Mucosa of descending colon (tissue), 3 donors: ENCODE measurements around the gene MYCN. TPM values are rescaled to one million over a fixed set of nuclear protein-coding genes. Genes with fewer than 3 reads are reported as not detected.
"Not testable (repeated sequence)": the region's sequence is repeated elsewhere in the genome, so short reads cannot be mapped to it uniquely, and the experiment has no call there.

Experiments used
- ATAC-seq: fragments of 200-7000 bp; cut with Tn5 transposase; one replicate; pipeline ENCODE4 v1.9.1; 2020; ENCODE audit warnings: mild to moderate bottlenecking, moderate library complexity
- DNase-seq, 3 donors: peaks; one replicate each; pipeline ENCODE4 v3.0.0-alpha.2; 2020
- H3K36me3 ChIP-seq: fragments of 200-600 bp; one replicate; pipeline ENCODE4 v1.8.0; 2021; ENCODE audit warnings: low read depth, mild to moderate bottlenecking
- H3K4me1 ChIP-seq: fragments of 200-600 bp; one replicate; pipeline ENCODE4 v1.8.0; 2021; ENCODE audit warnings: low read depth, mild to moderate bottlenecking
- H3K4me3 ChIP-seq: fragments of 200-600 bp; one replicate; pipeline ENCODE4 v1.8.0; 2021; ENCODE audit warnings: mild to moderate bottlenecking
- H3K9me3 ChIP-seq: fragments of 200-600 bp; one replicate; pipeline ENCODE4 v1.8.0; 2021; ENCODE audit warnings: mild to moderate bottlenecking
- intact Hi-C, 2 donors: fragments of 100-400 bp; cut with DNase I in 1 of 2; cut with micrococcal nuclease in 1 of 2; formaldehyde crosslinking; loops; one replicate each; pipeline versions ENCODE4 v1.11.0 to v1.11.1; 2022; cut with DNase I, micrococcal nuclease
- total RNA-seq, 3 donors: library from RNA; stranded (reverse); fragmentation: NEBNext Ultra II Directional in 2 of 3; extraction: Animal tissue kit (Norgen Biotek cat#: 25700) in 2 of 3; gene quantifications; one replicate each; pipeline versions ENCODE4 v1.2.1 to v1.2.4, GENCODE V29; 2021 to 2023
- TF ChIP-seq, protein P1 (sequence below): fragments of 200-600 bp; IDR thresholded peaks from one replicate; pipeline ENCODE4 v1.8.0; 2022; ENCODE audit warnings: antibody characterized with exemption, mild to moderate bottlenecking
- donor health status: DM: no; HTN: no; CAD: no; lungs with moderate emphysema.
- donor health status: DM: no; HTN: no; CAD: no.
- donor health status: DM: no; HTN: yes; CAD: no.

The MYCN gene
- total RNA-seq, 3 donors from 2014 or later: 0.52 to 1.1 (median 1.1) TPM

DNA sequence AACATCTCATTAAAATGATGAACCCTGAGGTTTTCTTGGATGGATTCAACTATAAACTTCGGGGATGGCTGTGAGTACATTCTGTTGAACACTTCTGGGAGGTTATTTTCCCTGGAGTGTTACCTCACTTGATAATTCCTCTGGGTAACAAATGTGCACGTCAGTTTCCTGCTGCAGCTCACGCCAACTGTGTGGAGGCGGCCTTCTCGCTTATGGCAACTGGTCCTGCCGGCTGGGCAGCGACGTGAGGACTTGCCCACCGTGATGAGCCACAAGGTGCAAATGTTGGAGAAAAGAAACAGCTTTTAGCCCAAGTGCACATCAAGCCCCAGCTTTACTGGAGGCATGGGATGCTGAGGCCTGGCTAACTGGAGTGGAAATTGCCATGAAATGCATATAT, 15.9 kb downstream of the MYCN start:
- Histone ChIP-seq H3K4me1 (no peaks in the 10 kb centered on the region), H3K4me3 (no peak overlapping the region), H3K9me3 (no peaks in the 10 kb centered on the region), H3K36me3 (no peaks in the 10 kb centered on the region)
- ATAC-seq (no peak), DNase-seq (no peak)
- TF ChIP-seq, protein P1, sequence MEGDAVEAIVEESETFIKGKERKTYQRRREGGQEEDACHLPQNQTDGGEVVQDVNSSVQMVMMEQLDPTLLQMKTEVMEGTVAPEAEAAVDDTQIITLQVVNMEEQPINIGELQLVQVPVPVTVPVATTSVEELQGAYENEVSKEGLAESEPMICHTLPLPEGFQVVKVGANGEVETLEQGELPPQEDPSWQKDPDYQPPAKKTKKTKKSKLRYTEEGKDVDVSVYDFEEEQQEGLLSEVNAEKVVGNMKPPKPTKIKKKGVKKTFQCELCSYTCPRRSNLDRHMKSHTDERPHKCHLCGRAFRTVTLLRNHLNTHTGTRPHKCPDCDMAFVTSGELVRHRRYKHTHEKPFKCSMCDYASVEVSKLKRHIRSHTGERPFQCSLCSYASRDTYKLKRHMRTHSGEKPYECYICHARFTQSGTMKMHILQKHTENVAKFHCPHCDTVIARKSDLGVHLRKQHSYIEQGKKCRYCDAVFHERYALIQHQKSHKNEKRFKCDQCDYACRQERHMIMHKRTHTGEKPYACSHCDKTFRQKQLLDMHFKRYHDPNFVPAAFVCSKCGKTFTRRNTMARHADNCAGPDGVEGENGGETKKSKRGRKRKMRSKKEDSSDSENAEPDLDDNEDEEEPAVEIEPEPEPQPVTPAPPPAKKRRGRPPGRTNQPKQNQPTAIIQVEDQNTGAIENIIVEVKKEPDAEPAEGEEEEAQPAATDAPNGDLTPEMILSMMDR: no peak
- intact Hi-C loops: no loop called here

DNA sequence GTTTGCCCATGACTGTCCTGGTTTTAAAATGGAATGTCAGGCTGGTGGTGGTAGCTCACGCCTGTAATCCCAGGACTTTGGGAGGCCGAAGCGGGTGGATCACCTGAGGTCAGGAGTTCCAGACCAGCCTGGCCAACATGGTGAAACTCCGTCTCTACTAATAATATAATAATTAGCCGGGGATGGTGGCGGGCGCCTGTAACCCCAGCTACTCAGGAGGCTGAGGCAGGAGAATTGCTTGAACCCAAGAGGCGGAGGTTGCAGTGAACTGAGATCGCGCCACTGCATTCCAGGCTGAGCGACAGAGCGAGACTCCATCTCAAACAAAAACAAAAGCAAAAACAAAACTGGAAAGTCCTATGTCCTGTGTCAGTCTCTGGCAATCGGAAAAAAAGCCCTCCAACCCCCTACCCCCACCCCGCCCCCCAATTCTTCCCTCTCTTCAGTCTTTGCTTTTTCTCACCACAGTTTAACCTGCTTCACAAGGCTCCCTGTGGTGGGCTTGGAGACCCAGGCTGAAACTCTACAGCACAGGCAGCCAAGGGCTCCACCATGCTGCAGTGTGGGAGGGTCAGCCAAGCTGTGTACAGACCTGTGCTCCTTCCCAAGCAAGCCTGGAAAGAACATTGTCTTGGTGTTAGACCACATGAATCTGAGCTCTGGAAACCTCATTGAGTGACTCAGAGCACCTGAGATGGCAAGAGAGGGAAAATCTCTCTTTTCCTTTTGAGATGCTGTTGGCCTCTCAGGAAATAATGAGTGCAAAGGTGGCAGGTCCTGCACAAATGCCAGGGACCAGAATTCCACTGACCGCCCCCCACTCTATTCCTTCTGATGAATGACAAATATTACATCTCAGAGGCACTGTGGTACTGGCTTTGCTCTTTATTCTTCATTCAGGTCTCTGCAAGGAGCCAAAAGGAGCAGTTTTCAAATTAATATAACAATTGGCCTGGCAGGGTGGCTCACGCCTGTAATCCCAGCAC, 16.7 kb downstream of the MYCN start:
- Histone ChIP-seq H3K4me3 (no peak overlapping the region), H3K36me3 (no peaks in the 10 kb centered on the region), H3K4me1 (no peaks in the 10 kb centered on the region), H3K9me3 (no peaks in the 10 kb centered on the region)
- TF ChIP-seq, protein P1: no peak
- DNase-seq (no peak), ATAC-seq (no peak)
- intact Hi-C loops: no loop called here

DNA sequence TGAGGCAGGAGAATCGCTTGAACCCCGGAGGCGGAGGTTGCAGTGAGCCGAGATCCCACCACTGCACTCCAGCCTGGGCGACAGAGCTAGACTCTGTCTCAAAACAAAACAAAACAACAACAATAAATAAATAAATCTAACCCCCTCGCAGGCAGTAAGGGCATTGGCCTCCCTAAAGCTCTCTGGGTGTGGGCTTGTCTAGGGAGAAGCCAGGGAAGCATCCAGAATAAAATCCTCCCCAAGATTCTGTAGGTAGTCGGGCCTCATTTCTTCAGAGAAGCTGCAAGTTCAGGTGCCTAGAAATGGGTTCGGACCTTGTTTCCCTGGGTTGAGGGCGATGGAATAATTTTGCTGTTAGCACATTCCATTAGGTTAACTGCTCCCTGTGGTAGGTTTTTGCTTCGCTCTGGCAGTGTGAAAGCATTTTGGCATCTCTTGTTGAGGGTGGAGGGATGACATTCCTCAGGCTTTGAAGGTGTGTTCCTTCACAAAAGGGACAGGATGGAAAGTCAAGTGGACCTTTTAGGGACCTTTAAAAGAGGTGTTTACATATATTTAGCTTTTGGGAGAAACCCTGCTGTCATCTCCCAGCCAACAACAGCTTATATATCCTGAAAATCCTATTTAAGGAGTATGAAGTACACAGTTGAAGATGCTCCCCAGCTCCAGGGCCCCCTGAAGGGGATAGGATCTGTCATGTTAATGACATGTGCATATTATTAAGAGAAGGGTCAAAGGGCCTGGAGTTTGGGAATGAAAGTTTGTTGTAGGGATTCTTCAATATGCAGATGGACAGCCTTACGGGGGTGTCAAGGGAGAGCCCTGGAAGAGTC, 17.7 kb downstream of the MYCN start:
- no peak for ATAC-seq
- no peaks in the 10 kb centered on the region for H3K9me3 ChIP-seq

DNA sequence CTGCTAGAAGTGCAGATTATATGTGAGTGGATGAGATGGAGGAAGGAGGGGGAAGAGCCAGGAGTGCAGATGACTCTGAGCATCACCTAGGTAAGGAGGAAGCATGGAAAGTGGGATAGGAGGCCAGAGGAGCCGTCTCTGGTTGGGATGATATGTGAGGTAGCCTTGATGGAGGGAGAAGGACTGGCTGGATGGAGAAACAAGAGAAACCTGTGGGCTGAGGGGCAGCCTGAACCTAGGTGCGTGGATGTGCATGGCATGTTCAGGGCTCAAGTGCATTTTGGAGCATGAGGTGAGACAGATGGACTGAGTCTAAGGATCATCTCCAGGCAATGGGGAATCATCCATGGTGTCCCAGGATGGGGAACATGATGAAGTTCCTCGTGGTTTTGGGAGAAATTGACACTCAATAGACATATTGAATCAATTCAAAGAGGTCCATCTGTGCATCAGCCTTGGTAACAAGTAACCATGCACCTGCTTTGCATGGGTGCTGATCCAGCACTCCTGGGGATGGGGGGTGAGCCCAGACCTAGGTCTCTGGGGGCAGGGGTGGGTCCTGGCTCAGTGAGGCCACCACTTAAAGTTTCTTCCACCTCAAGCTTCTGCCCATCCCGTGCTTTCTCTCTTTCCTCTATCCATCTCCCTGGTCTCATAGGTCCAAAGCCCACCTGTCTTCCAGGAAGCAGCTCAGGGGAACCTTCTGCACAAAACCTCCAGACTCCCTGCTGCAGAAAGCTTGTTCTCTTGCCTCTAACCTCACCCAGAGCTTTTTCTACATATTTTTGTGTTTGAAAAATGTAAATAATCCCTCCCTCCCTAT, 19.2 kb downstream of the MYCN start:
- ATAC-seq (no peak), DNase-seq (no peak)
- Histone ChIP-seq H3K4me3 (no peak overlapping the region), H3K9me3 (no peaks in the 10 kb centered on the region), H3K36me3 (no peaks in the 10 kb centered on the region), H3K4me1 (no peaks in the 10 kb centered on the region)
- intact Hi-C loops: no loop called here
- TF ChIP-seq, protein P1: no peak

More for the DNA sequence above, 17.7 kb downstream of the MYCN start:
- no peaks in the 10 kb centered on the region for H3K36me3 ChIP-seq
- no peak for DNase-seq
- H3K4me3 ChIP-seq: no peak overlapping the region
- TF ChIP-seq, protein P1: no peak
- intact Hi-C loops: no loop called here
- no peaks in the 10 kb centered on the region for H3K4me1 ChIP-seq

DNA sequence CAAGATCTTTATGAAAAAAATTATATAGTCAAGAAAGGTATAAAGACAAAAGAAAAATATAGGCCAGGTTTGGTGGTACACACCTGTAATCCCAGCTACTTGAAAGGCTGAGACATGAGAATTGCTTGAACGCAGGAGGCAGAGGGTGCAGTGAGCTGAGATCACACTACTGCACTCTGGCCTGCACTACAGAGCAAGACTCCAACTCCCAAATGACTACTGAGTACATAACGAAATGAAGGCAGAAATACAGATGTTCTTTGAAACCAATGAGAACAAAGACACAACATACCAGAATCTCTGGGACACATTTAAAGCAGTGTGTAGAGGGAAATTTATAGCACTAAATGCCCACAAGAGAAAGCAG, 19.8 kb downstream of the MYCN start:
- H3K9me3 ChIP-seq, intact Hi-C loops, H3K4me3 ChIP-seq, DNase-seq, H3K36me3 ChIP-seq, ATAC-seq, H3K4me1 ChIP-seq: not testable (repeated sequence)

DNA sequence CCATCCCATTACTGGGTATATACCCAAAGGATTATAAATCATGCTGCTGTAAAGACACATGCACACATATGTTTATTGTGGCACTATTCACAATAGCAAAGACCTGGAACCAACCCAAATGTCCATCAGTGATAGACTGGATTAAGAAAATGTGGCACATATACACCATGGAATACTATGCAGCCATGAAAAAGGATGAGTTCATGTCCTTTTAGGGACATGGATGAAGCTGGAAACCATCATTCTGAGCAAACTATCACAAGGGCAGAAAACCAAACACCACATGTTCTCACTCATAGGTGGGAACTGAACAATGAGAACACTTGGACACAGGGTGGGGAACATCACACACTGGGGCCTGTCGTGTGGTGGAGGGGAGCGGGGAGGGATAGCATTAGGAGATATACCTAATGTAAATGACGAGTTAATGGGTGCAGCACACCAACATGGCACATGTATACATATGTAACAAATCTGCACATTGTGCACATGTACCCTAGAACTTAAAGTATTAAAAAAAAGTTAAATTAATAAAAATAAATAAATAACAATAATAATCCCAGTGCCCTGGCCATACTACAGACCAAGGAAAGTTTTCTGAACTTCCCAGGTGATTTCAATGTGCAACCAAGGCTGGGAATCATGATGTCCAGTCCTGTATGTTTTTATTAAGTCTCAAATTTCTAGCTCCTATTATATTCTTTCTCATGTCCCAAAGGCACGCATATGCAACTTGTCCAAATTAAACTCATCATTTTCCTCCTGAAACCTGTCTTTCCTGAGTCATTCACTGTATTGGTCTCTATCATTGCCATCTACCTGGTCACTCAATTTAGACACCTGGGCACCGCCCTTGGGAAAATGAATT, 23.0 kb downstream of the MYCN start:
- H3K4me1 ChIP-seq, ATAC-seq, H3K36me3 ChIP-seq, DNase-seq, H3K4me3 ChIP-seq, intact Hi-C loops, H3K9me3 ChIP-seq: not testable (repeated sequence)
